Liver (tissue), 9 donors: ENCODE data around the gene CLIP2. TPM values are rescaled to one million over a fixed set of nuclear protein-coding genes. Genes with fewer than 3 reads are reported as not detected.
A peak's percentile ranks its signal among the peaks of the same experiment; 100 is the strongest.

Source experiments
- DNase-seq: peaks from one replicate; pipeline ENCODE4 v3.0.0-alpha.2; 2017; ENCODE audit warnings: low spot score
- H3K27ac ChIP-seq, 2 donors: one replicate each; pipeline ENCODE4 v1.7.0; 2013; ENCODE audit warnings: inconsistent platforms in 2 of 2, low read length in 2 of 2, control low read depth in 1 of 2, low read depth in 1 of 2, mild to moderate bottlenecking in 1 of 2
- H3K27me3 ChIP-seq, 4 donors: one replicate each; pipeline versions ENCODE4 v1.6.1 to v1.7.0; 2013; ENCODE audit warnings: low read length in 3 of 4, inconsistent platforms in 1 of 4, mild to moderate bottlenecking in 1 of 4, moderate library complexity in 1 of 4; ENCODE audit not compliant: control insufficient read depth in 4 of 4, insufficient read depth in 4 of 4
- H3K36me3 ChIP-seq, 4 donors: one replicate each; pipeline versions ENCODE4 v1.6.1 to v1.7.0; 2013; ENCODE audit warnings: low read length in 3 of 4, mild to moderate bottlenecking in 3 of 4, low read depth in 1 of 4, moderate library complexity in 1 of 4; ENCODE audit not compliant: control insufficient read depth in 4 of 4, insufficient read depth in 3 of 4
- H3K4me1 ChIP-seq, 4 donors: one replicate each; pipeline versions ENCODE4 v1.6.1 to v1.7.0; 2013; ENCODE audit warnings: low read length in 3 of 4, mild to moderate bottlenecking in 3 of 4, moderate library complexity in 1 of 4; ENCODE audit not compliant: control insufficient read depth in 4 of 4, insufficient read depth in 4 of 4
- H3K4me3 ChIP-seq, 3 donors: one replicate each; pipeline versions ENCODE4 v1.6.1 to v1.7.0; 2013; ENCODE audit warnings: low read length in 3 of 3, control low read depth in 1 of 3, low read depth in 1 of 3, mild to moderate bottlenecking in 1 of 3
- H3K9ac ChIP-seq, 2 donors: one replicate each; pipeline ENCODE4 v1.7.0; 2013; ENCODE audit warnings: low read length in 2 of 2, mild to moderate bottlenecking in 2 of 2, moderate library complexity in 2 of 2, control low read depth in 1 of 2, low read depth in 1 of 2
- H3K9me3 ChIP-seq, 4 donors: one replicate each; pipeline versions ENCODE4 v1.6.1 to v1.7.0; 2013; ENCODE audit warnings: low read length in 3 of 4; ENCODE audit not compliant: control insufficient read depth in 4 of 4
- FOXA1 ChIP-seq: IDR thresholded peaks from 2 replicates; pipeline ENCODE4 v1.6.1; 2016; ENCODE audit warnings: antibody characterized with exemption
- GABPA ChIP-seq, 2 donors: IDR thresholded peaks in 1 of 2; conservative IDR thresholded peaks in 1 of 2; 2 replicates each; pipeline ENCODE4 v1.6.1; 2016; ENCODE audit warnings: antibody characterized with exemption in 2 of 2, mild to moderate bottlenecking in 1 of 2, moderate library complexity in 1 of 2
- HNF4A ChIP-seq, 2 donors: conservative IDR thresholded peaks; 2 replicates each; pipeline ENCODE4 v1.6.1; 2016; ENCODE audit warnings: antibody characterized with exemption in 2 of 2, mild to moderate bottlenecking in 2 of 2
- HNF4G ChIP-seq: IDR thresholded peaks from 2 replicates; pipeline ENCODE4 v1.6.1; 2016; ENCODE audit warnings: antibody characterized with exemption
- RAD21 ChIP-seq, 2 donors: IDR thresholded peaks; 2 replicates each; pipeline ENCODE4 v1.6.1; 2016; ENCODE audit warnings: antibody characterized with exemption in 2 of 2, mild to moderate bottlenecking in 2 of 2
- RXRA ChIP-seq, 2 donors: IDR thresholded peaks; 2 replicates each; pipeline ENCODE4 v1.6.1; 2017 to 2018; ENCODE audit warnings: antibody characterized with exemption in 2 of 2, mild to moderate bottlenecking in 1 of 2
- SP1 ChIP-seq: IDR thresholded peaks from 2 replicates; pipeline ENCODE4 v1.6.1; 2018; ENCODE audit warnings: antibody characterized with exemption, mild to moderate bottlenecking
- TAF1 ChIP-seq: conservative IDR thresholded peaks from 2 replicates; pipeline ENCODE4 v1.6.1; 2016; ENCODE audit warnings: antibody characterized with exemption, mild to moderate bottlenecking
- YY1 ChIP-seq: IDR thresholded peaks from 2 replicates; pipeline ENCODE4 v1.6.1; 2016; ENCODE audit warnings: antibody characterized with exemption, mild to moderate bottlenecking
- WGBS: extraction: QIAGEN DNeasy Blood & Tissue Kit; methylation state at CpG from one replicate; pipeline ENCODE4 v1.1.7; 2013; 5-methylcytosine and 5-hydroxymethylcytosine counted together
- polyA plus RNA-seq, 2 donors: library from polyadenylated mRNA; stranded (reverse) in 1 of 2; unstranded in 1 of 2; fragments of 200-250 nt in 1 of 2; fragments of >200 nt in 1 of 2; fragmentation: Nextera tagmentation in 1 of 2; extraction: Ambion mirVana in 1 of 2; gene quantifications; one replicate each; pipeline versions ENCODE4 v1.2.1 to v1.2.3, GENCODE V29; 2013 to 2015
- total RNA-seq, 2 donors: library from RNA; depleted of rRNA; stranded (reverse); fragments of >200 nt; gene quantifications; one replicate each; pipeline ENCODE4 v1.2.3, GENCODE V29; 2014
- TF ChIP-seq, protein P1 (sequence below): IDR thresholded peaks from 2 replicates; pipeline ENCODE4 v1.6.1; 2016; ENCODE audit warnings: antibody characterized with exemption, mild to moderate bottlenecking
- TF ChIP-seq, protein P2 (sequence below): IDR thresholded peaks from 2 replicates; pipeline ENCODE4 v1.6.1; 2016; ENCODE audit warnings: antibody characterized with exemption
- TF ChIP-seq, protein P3 (sequence below): IDR thresholded peaks from 2 replicates; pipeline ENCODE4 v1.6.1; 2016; ENCODE audit warnings: antibody characterized with exemption
- donor health status: healthy.
- donor health status: healthy.
- donor health status: healthy.
- donor health status: healthy.
- donor health status: healthy.

The CLIP2 gene
- total and polyA plus RNA-seq, 4 donors: 1.4 to 6.3 (median 2.5) TPM

DNA sequence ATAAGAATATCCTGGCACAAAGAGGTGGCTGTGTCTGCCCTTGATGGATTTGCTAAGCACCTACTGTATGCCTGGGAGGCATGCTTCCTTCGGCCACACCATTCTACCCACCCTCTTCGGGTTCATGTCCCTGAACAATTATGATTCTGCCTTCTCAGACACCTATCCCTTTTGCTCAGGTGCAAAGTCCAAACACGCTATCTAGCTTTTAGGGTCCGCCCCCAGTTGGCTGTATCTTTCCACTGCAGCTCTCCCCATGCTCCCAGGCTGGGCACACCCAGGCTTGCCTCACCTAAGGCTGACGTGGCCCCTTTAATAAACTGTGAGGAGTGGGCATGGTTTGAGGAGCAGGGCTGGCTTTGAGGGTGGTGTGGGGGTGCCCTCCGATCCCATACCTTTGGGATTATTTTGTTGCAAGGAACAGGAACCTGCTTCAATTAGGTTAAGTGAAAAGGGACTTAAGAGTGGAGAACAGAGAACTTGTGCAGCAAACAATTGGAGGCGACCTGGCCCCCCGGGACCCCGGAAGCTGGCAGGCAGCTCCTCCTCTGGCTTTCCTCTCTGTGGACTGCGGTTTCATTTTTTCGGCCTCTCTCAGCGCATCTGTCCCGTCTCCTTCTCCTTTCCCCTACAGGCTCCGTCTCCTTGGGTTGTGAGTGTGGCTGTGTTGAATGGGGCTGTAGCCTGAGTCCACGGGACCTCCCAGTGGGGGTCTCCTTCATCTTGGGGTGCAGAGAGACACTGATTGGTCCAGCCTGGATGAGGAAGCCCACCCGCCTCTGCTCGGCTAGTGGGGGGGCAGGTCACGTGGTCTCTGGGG, 3.8 kb downstream of the CLIP2 start:
- 60% methylated on average over 18 of the region's 18 CpGs for WGBS
- Histone ChIP-seq H3K4me3 (no peak overlapping the region), H3K9ac (no peak overlapping the region), H3K9me3 (no peaks in the 10 kb centered on the region), H3K27me3 (no peaks in the 10 kb centered on the region), H3K27ac (no peak overlapping the region), H3K36me3 (no peaks in the 10 kb centered on the region), H3K4me1 (peaks cover 8 to 26% (median 12%) of the 10 kb centered on the region in 4 donors)
- TF ChIP-seq HNF4A (conservative IDR thresholded peaks at IDR 0.05) (peak; percentile 85 to 95), RXRA (IDR thresholded peaks at IDR 0.05) (peak; percentile 40 to 48), RAD21 (IDR thresholded peaks at IDR 0.05) (peak; percentile 32 to 57), TAF1 (no peak), HNF4G (peak; percentile 89), SP1 (peak; percentile 96)
- DNase-seq: no peak

DNA sequence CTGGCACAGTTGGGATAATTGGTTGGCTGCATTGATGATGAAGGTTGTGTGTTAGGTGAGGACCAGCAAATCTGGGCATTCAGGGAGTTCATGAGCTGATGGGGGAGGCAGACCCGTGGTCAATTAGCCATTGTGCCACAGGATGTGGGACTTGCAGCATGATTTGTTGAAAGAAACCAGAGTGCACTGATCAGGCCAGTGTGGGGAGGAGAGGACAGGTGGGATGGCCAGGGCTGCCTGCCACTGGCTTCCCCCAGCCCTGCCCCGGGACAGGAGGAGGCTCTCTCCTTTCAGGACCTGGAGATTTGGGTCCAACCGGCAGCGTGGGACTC, 4.3 kb downstream of the CLIP2 start:
- H3K27me3 ChIP-seq: no peaks in the 10 kb centered on the region
- no peak overlapping the region for H3K4me3 ChIP-seq
- DNase-seq: no peak
- H3K9me3 ChIP-seq: no peaks in the 10 kb centered on the region
- H3K27ac ChIP-seq: no peak overlapping the region
- H3K9ac ChIP-seq: no peak overlapping the region
- no peaks in the 10 kb centered on the region for H3K36me3 ChIP-seq
- 81% methylated on average over 4 of the region's 4 CpGs for WGBS
- TF ChIP-seq TAF1 (no peak), HNF4G (no peak)
- H3K4me1 ChIP-seq: peaks cover 8 to 26% (median 12%) of the 10 kb centered on the region in 4 donors

DNA sequence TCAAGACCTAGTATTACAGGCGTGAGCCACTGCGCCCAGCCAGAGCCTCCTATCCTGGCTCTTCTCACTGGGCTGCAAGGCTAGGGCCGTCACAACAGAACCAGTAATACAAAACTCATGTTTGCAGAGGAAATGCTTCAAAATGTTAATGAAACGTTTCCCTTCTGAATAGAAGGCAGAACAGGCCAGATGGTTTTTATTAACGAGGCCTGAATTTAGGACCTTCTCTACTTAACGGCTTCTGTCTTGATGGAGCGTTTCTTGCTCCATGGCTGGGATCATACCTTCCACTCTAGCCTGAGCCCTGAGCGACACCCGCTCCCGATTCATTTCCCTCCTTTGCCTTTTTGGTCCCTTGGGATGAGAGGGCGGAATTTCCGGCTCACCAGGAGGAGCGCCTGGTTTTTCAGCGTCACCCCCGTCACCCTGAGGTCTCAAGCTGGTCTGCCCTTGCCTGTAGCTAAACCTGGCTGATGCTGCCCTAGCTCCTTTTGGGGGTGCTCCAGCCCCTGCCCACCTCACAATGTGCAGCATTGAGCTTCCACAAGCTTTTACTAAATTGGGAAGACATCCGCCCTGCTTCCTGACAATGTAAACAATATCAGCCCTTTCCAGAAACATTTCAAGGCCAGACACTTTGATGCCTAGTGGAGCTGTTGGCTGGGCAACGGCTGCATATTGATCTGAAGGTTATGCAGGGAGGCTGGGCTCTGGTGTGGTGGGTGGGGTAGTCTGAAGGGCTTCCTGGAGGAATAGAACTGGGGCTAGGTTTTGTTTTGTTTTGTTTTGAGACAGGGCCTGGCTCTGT, 5.2 kb downstream of the CLIP2 start:
- Histone ChIP-seq H3K27me3 (no peaks in the 10 kb centered on the region), H3K9ac (no peak overlapping the region), H3K4me1 (peaks cover 8 to 20% (median 9%) of the 10 kb centered on the region in 4 donors), H3K9me3 (no peaks in the 10 kb centered on the region), H3K36me3 (no peaks in the 10 kb centered on the region), H3K27ac (peak overlapping the region; percentile 23 to 25), H3K4me3 (no peak overlapping the region)
- TF ChIP-seq GABPA (IDR thresholded peaks at IDR 0.05 in 1 of 2, conservative IDR thresholded peaks at IDR 0.05 in 1 of 2): no peak
- TF ChIP-seq, protein P1, sequence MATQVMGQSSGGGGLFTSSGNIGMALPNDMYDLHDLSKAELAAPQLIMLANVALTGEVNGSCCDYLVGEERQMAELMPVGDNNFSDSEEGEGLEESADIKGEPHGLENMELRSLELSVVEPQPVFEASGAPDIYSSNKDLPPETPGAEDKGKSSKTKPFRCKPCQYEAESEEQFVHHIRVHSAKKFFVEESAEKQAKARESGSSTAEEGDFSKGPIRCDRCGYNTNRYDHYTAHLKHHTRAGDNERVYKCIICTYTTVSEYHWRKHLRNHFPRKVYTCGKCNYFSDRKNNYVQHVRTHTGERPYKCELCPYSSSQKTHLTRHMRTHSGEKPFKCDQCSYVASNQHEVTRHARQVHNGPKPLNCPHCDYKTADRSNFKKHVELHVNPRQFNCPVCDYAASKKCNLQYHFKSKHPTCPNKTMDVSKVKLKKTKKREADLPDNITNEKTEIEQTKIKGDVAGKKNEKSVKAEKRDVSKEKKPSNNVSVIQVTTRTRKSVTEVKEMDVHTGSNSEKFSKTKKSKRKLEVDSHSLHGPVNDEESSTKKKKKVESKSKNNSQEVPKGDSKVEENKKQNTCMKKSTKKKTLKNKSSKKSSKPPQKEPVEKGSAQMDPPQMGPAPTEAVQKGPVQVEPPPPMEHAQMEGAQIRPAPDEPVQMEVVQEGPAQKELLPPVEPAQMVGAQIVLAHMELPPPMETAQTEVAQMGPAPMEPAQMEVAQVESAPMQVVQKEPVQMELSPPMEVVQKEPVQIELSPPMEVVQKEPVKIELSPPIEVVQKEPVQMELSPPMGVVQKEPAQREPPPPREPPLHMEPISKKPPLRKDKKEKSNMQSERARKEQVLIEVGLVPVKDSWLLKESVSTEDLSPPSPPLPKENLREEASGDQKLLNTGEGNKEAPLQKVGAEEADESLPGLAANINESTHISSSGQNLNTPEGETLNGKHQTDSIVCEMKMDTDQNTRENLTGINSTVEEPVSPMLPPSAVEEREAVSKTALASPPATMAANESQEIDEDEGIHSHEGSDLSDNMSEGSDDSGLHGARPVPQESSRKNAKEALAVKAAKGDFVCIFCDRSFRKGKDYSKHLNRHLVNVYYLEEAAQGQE: no peak
- TF ChIP-seq FOXA1: no peak
- TF ChIP-seq, protein P2, sequence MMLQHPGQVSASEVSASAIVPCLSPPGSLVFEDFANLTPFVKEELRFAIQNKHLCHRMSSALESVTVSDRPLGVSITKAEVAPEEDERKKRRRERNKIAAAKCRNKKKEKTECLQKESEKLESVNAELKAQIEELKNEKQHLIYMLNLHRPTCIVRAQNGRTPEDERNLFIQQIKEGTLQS: no peak
- no peak for TF ChIP-seq HNF4A (conservative IDR thresholded peaks at IDR 0.05)
- TF ChIP-seq YY1: no peak
- TF ChIP-seq TAF1: no peak
- no peak for TF ChIP-seq SP1
- TF ChIP-seq, protein P3, sequence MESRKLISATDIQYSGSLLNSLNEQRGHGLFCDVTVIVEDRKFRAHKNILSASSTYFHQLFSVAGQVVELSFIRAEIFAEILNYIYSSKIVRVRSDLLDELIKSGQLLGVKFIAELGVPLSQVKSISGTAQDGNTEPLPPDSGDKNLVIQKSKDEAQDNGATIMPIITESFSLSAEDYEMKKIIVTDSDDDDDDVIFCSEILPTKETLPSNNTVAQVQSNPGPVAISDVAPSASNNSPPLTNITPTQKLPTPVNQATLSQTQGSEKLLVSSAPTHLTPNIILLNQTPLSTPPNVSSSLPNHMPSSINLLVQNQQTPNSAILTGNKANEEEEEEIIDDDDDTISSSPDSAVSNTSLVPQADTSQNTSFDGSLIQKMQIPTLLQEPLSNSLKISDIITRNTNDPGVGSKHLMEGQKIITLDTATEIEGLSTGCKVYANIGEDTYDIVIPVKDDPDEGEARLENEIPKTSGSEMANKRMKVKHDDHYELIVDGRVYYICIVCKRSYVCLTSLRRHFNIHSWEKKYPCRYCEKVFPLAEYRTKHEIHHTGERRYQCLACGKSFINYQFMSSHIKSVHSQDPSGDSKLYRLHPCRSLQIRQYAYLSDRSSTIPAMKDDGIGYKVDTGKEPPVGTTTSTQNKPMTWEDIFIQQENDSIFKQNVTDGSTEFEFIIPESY: no peak
- 68% methylated on average over 17 of the region's 17 CpGs for WGBS
- DNase-seq: no peak
